SKM-1 (cell line): ENCODE data around the gene EWSR1.

Experiments
- DNase-seq: peaks from one replicate; lab custom pipeline; 2025; ENCODE audit not compliant: unreplicated experiment; lab: John Stamatoyannopoulos, UW

EWSR1 gene

DNA sequence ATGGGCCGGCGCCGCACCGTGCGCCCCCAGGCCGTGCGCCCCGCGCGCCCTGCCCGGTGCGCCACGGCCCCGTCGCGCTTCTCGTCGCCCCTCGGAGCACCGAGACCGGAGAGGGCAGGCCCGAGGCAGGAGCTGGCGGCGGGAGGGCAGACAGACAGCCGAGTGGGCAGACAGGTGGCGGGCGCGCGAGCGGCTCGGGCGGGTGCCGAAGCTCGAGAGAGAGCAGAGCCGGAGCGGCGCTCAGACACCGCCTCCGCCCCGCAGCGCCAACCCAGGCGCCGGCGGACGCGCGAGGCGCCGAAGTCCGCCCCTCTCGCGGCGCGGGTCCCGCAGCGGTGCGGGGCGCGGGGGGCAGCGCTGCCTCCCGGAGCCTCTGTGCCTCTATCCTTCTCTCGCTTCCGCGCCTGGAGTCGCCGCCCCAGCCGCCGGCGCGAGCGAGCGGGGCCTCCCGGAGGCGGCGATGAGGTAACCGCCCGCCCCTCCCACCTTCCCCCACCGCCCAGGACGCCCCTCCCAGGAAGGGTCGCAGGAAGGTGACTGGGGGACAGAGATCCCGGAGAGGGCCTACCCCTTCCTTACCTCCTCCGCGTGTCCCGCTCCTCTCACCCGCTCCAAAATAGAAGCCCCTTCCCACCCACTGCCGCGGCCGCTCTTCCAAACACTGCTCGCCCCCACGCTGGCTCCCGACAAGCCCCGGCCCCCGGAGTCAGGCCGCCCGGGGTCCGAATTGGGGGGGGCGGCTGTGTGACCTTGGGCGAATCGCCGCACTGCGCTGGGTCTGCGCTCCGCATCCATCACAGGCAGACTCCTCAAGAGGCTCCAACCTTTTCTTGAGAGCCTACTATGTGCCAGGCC lies 47.4 kb downstream of the EWSR1 start, which contains the start of gene RASL10A:
Gene RASL10A (minus strand): TSS at position 412 of the 855 bp plus-strand sequence. CDS start 451 bp downstream, outside the sequence.
- no peak for DNase-seq

GRCh38 chr22:29316141-29316828 lies 48.2 kb downstream of the EWSR1 start:
- DNase-seq: no peak

- DNase-seq: no peak
Measured at GRCh38 chr22:29317827-29318454, 49.9 kb downstream of the EWSR1 start.

DNA sequence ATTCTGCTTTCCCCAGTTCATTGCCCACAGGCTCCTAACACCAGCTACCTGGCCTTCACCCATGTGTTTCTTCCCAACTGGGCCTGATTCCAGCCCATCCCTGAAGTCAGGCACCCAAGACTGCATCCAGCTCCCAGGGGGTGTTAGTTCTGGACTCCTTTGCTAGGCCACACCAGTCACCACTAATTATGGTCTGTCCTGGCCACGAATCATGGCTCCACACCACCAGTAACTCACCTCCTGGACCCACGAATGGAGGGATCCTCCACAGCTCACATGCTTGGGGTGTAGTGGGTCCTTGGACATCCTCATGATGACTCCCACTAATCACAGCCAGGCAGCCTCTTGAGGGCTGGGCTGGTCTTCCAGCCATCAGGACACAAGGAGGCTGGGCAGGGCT lies 51.0 kb downstream of the EWSR1 start:
- DNase-seq: no peak

- DNase-seq: no peak
Measured at GRCh38 chr22:29320546-29320945, 52.5 kb downstream of the EWSR1 start.

GRCh38 chr22:29323641-29324040 lies 55.6 kb downstream of the EWSR1 start:
- DNase-seq: no peak

GRCh38 chr22:29325356-29325755 lies 57.3 kb downstream of the EWSR1 start:
- DNase-seq: no peak

GRCh38 chr22:29325785-29326315 lies 57.8 kb downstream of the EWSR1 start:
- no peak for DNase-seq

DNA sequence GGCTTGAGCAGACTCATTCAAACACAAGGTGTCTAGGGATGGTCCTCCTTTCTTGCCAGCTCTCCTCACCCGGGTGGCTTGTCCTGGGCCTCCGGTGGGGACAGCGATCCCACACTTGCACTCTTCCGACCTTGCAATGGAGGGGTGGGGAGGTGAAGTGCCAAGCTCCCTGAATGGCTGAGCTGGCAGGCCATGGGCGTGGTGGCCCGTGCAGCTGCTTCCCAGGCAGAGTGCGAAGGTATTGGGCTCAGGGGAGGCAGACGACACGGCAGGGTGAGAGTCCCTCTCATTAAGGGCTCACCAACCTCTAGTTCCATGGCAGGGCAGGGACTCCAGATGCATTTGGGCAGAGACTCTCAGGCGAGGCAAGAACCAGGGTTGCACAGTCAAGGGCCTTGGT lies 58.4 kb downstream of the EWSR1 start:
- DNase-seq: no peak

- no peak for DNase-seq
Measured at GRCh38 chr22:29327089-29327764, 59.2 kb downstream of the EWSR1 start.

- no peak for DNase-seq
Measured at GRCh38 chr22:29328055-29328454, 60.0 kb downstream of the EWSR1 start.

DNA sequence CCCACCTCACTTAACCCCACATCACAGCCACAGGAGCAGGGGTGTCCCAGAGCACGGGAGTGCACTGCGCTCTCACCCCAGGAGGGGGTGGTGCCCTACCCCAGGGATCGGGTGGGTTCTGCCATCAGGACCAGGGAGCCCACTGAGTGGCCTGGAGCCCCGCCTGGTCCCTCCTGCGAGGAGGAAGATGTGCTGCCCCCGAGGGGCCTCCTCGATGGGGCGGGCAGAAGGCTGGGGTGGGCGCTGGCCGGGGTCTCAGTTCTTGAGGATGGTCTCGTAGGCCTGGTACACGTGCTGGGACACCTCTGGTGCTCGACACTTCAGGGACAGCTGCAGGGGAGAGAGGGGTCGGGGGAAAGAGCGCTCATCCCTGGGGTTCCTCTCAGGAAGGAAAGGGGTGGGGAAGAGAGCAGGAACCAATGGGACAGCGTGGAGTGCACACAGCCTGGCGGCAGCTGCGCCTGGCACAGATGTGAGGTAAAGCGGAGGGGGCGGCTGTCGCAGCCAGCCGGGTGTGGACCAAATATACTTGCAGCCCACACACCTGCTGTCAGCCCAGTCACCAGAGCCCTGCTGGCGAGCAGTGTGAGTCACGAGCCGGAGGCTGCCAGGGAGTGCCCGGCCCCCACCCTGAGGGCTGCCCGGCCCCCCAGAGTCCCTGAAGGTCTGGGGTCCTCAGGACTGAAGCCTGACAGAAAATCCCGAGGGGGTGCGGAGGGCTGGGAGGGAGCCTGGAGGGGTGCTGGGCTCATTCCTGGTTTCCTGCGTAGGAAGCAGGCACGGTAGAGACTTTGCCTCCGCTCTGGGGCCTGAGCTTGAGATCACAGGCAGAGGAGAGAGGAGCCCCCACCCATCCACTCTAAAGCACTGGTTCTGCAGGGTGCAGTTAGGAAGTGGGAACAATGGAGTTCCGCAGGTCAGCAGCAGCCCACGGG lies 60.8 kb downstream of the EWSR1 start:
- DNase-seq: no peak

GRCh38 chr22:29329581-29329980 lies 61.5 kb downstream of the EWSR1 start:
- DNase-seq: no peak

GRCh38 chr22:29330291-29330690 lies 62.2 kb downstream of the EWSR1 start:
- DNase-seq: no peak

DNA sequence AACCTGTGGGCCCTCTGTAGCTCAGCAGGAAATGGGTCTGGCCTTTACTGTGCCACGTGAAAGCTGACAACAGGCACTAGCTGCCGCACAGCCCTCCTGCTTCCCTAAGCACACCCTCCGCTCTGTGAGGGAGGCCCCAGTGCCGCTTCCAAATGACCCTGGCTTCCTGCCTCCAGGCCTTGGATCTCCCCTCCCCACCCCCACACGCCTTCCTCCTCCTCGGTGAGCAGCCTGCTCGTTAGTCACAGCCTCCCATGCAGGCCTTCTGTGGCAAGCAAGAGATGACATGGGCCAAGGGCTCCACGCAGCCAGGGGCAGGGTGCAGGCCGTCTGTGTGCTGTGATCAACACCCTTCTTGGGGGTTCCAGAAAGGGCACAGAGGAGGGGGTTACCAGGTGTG lies 62.7 kb downstream of the EWSR1 start:
- DNase-seq: peak; percentile 100

- DNase-seq: no peak
Measured at GRCh38 chr22:29331213-29331612, 63.1 kb downstream of the EWSR1 start.

DNA sequence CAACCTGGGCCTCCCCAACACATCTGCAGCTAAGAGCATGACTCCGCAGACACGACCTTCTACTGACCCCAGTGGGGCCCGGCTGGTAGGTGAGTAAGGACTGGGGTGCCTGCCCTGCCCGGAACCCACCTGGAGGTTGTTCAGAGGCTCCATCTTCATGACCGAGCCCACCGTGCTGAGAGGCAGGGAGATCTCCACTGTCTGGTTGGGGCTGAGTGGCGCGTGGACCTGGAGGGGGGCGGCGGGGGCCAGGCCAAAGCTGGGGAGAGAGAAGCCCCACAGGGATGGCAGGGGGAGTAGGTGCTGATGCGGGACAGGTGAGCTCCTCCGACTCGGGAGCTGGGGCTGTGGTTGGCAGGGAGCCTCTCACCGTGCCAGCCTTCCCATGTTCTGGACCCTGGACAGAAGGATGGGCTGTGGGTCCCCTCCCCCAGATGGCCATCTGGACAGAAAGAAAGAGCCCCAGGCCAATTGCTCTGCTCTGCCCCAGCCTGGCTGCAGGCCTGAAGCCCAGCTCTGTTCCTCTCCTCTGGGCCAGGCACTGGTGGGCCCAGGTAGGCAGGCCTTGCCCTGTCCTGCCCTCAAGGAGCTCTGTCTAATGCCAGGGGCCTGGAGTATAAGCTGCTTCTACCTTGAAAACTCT lies 63.7 kb downstream of the EWSR1 start:
- DNase-seq: no peak

- no peak for DNase-seq
Measured at GRCh38 chr22:29332886-29333496, 64.9 kb downstream of the EWSR1 start.

DNA sequence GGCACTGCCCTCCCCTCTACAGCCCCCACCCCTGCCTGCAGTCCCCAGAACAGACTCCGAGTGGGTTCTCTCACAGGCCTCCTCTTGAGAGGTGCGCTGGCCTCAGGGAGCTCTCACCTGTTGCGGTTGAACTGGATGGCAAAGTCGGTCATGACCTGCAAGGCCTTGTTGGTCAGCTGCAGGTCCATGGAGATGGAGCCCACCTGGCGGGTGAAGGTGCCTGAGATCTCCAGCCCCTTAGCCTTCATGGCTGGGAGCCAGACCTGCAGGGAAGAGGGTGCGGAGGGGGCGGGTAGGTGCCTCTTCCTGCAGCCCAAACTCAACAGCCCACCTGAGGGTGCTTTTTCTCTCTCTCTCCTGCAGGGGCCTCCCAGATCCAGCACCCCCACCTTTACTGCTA lies 66.1 kb downstream of the EWSR1 start:
- DNase-seq: no peak
